HG03064 (cell line): ENCODE measurements around the gene ZNF143.

ENCODE experiments used
- ATAC-seq: cut with Tn5 transposase; IDR thresholded peaks from one replicate; pipeline ENCODE4 v1.9.1; 2021; ENCODE audit warnings: low read depth; ENCODE audit not compliant: unreplicated experiment

Gene ZNF143

GRCh38 chr11:9573052-9573774, 112.4 kb downstream of the ZNF143 start, which contains the start of gene WEE1:
Gene WEE1, plus strand, starts transcription at chr11:9573670. Its CDS starts 264 bp downstream, at chr11:9573934.
- peak; percentile 81 for ATAC-seq

GRCh38 chr11:9573775-9574621, 113.2 kb downstream of the ZNF143 start:
- peak; percentile 11 for ATAC-seq

- no peak for ATAC-seq
These were observed 113.9 kb downstream of the ZNF143 start for GRCh38 chr11:9574622-9575259.

DNA sequence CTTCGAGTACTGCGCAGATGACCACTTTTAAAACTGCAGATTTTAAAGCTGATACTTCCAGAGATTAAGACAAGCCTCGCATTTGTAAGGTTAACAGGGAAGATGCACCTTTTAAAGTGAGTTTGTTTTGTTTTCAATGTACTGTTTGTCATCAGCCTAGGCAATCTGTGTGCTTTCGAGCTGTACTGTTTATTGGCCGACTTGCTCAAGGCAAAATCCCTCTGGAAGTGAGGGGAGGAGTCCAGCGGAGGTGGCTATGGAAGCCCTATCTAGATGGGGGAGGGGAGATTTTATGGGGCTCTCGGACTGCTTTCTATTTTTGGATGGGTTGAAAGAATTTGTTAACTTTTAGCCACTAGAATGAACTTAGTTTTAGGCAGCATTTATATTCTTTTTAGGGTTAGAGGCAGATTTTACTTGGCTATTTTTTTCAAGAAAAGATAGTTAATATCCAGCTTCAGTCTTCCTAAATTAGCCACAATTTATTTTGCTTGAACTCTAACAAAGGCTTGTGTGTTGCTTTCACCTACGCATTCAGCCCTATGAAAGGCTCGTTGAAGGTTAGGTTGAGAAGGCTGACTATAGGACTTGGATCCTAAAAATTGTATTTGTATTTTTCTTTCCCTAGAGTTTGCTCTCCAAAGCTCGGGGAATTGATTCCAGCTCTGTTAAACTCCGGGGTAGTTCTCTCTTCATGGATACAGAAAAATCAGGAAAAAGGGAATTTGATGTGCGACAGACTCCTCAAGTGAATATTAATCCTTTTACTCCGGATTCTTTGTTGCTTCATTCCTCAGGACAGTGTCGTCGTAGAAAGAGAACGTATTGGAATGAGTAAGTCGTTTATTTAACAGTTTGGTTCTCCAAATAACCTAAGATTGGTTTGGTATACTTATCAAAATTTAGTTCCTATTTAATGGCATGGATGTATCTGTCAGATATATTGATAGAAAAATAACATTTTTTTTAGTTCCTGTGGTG, 114.7 kb downstream of the ZNF143 start:
- no peak for ATAC-seq

- no peak for ATAC-seq
These were observed 116.0 kb downstream of the ZNF143 start for GRCh38 chr11:9576701-9577381.

GRCh38 chr11:9577556-9577955, 116.7 kb downstream of the ZNF143 start:
- ATAC-seq, result no peak
